Umbilical cord (tissue), 2 donors: ENCODE measurements around the gene ZCCHC17. TPM values are rescaled to one million over a fixed set of nuclear protein-coding genes. Genes with fewer than 3 reads are reported as not detected.

ENCODE experiments used
- DNase-seq: peaks from one replicate; pipeline ENCODE4 v3.0.0-alpha.2; 2015; ENCODE audit warnings: low spot score
- total RNA-seq: library from RNA; depleted of rRNA; stranded (reverse); fragments of >200 nt; gene quantifications from one replicate; pipeline ENCODE4 v1.2.3, GENCODE V29; 2014; ENCODE audit warnings: low replicate concordance; ENCODE audit not compliant: insufficient read depth

ZCCHC17 gene
- total RNA-seq, 1 donor from 2014 or later, result 5.8 TPM

GRCh38 chr1:31393463-31393862 is 96.6 kb downstream of the ZCCHC17 start:
- DNase-seq, result no peak

GRCh38 chr1:31394584-31395193 is 97.9 kb downstream of the ZCCHC17 start:
- peak; percentile 81 for DNase-seq

GRCh38 chr1:31396633-31397351 is 100.0 kb downstream of the ZCCHC17 start:
- DNase-seq, result no peak

- no peak for DNase-seq
These were observed 100.7 kb downstream of the ZCCHC17 start for GRCh38 chr1:31397360-31398095.

- DNase-seq, result no peak
These were observed 101.4 kb downstream of the ZCCHC17 start for GRCh38 chr1:31398246-31398645.

- no peak for DNase-seq
These were observed 103.1 kb downstream of the ZCCHC17 start for GRCh38 chr1:31399976-31400375.

GRCh38 chr1:31400393-31400792 is 103.6 kb downstream of the ZCCHC17 start:
- no peak for DNase-seq

- DNase-seq, result no peak
These were observed 104.4 kb downstream of the ZCCHC17 start for GRCh38 chr1:31401241-31401640.

- DNase-seq, result no peak
These were observed 108.9 kb downstream of the ZCCHC17 start for GRCh38 chr1:31405578-31406245.

GRCh38 chr1:31407029-31407626 is 110.3 kb downstream of the ZCCHC17 start:
- DNase-seq, result no peak

- DNase-seq, result no peak
These were observed 112.0 kb downstream of the ZCCHC17 start for GRCh38 chr1:31408788-31409318.

- DNase-seq, result no peak
These were observed 113.4 kb downstream of the ZCCHC17 start for GRCh38 chr1:31409946-31410858.

- no peak for DNase-seq
These were observed 114.0 kb downstream of the ZCCHC17 start for GRCh38 chr1:31410871-31411270.

GRCh38 chr1:31412205-31412604 is 115.4 kb downstream of the ZCCHC17 start:
- DNase-seq, result no peak

GRCh38 chr1:31412732-31413404 is 116.0 kb downstream of the ZCCHC17 start, which contains the start of gene SERINC2:
TSS of gene SERINC2 (plus strand) at chr1:31413213. CDS start at chr1:31413266, 53 bp downstream.
- no peak for DNase-seq

GRCh38 chr1:31413405-31414001 is 116.7 kb downstream of the ZCCHC17 start:
- DNase-seq, result no peak
